Measurements from ENCODE around the gene ZP1. TPM values are rescaled to one million over a fixed set of nuclear protein-coding genes. Genes with fewer than 3 reads are reported as not detected.
A peak's percentile ranks its signal among the peaks of the same experiment; 100 is the strongest.

Gene ZP1
- total RNA-seq, 3 donors from 2014 or later: 0.23 to 0.41 TPM; not detected in 1

- ATAC-seq (no peak), DNase-seq (no peak)
- TF ChIP-seq CTCF (IDR thresholded peaks at IDR 0.05): no peak
- no peaks in the 10 kb centered on the region for H3K9me3 ChIP-seq
- intact Hi-C loops (cut with DNase I, micrococcal nuclease): no loop called here
- no peaks in the 10 kb centered on the region for H3K36me3 ChIP-seq (ENCODE audit: low read depth)
- H3K4me3 ChIP-seq: no peak overlapping the region
- no peaks in the 10 kb centered on the region for H3K4me1 ChIP-seq (ENCODE audit: low read depth)
Observed at GRCh38 chr11:60860943-60861342, 6.4 kb upstream of the ZP1 start.

- no peak for TF ChIP-seq CTCF (IDR thresholded peaks at IDR 0.05)
- H3K36me3 ChIP-seq (ENCODE audit: low read depth): no peaks in the 10 kb centered on the region
- DNase-seq: no peak
- ATAC-seq: no peak
- intact Hi-C loops (cut with DNase I, micrococcal nuclease): no loop called here
- H3K9me3 ChIP-seq: no peaks in the 10 kb centered on the region
- no peak overlapping the region for H3K4me3 ChIP-seq
- H3K4me1 ChIP-seq (ENCODE audit: low read depth): no peaks in the 10 kb centered on the region
Observed at GRCh38 chr11:60862171-60862570, 5.2 kb upstream of the ZP1 start.

GRCh38 chr11:60863550-60864521 is 3.5 kb upstream of the ZP1 start:
- H3K36me3 ChIP-seq (ENCODE audit: low read depth): no peaks in the 10 kb centered on the region
- DNase-seq (peak in 1 of 3 donors; percentile 3), ATAC-seq (no peak)
- no peak overlapping the region for H3K4me3 ChIP-seq
- intact Hi-C loops (cut with DNase I, micrococcal nuclease): no loop called here
- H3K9me3 ChIP-seq: no peaks in the 10 kb centered on the region
- no peak for TF ChIP-seq CTCF (IDR thresholded peaks at IDR 0.05)
- no peaks in the 10 kb centered on the region for H3K4me1 ChIP-seq (ENCODE audit: low read depth)

- DNase-seq: peak in 1 of 3 donors; percentile 19
- intact Hi-C loops (cut with DNase I, micrococcal nuclease): no loop called here
- no peak for TF ChIP-seq CTCF (IDR thresholded peaks at IDR 0.05)
Observed at GRCh38 chr11:60864856-60865513, 2.4 kb upstream of the ZP1 start.

GRCh38 chr11:60867871-60868681 is 734 bp downstream of the ZP1 start:
- Histone ChIP-seq H3K9me3 (no peaks in the 10 kb centered on the region), H3K4me1 (ENCODE audit: low read depth) (no peaks in the 10 kb centered on the region), H3K4me3 (no peak overlapping the region), H3K36me3 (ENCODE audit: low read depth) (no peaks in the 10 kb centered on the region)
- no peak for TF ChIP-seq CTCF (IDR thresholded peaks at IDR 0.05)
- DNase-seq (no peak), ATAC-seq (no peak)
- intact Hi-C loops (cut with DNase I, micrococcal nuclease): no loop called here

More at GRCh38 chr11:60864856-60865513, 2.4 kb upstream of the ZP1 start:
- no peak for ATAC-seq
- Histone ChIP-seq H3K9me3 (no peaks in the 10 kb centered on the region), H3K4me1 (ENCODE audit: low read depth) (no peaks in the 10 kb centered on the region), H3K4me3 (no peak overlapping the region), H3K36me3 (ENCODE audit: low read depth) (no peaks in the 10 kb centered on the region)

Data from mucosa of descending colon (tissue), 3 donors.